HG02981 (cell line): ENCODE measurements around the gene MBTD1.

Experiments used
- ATAC-seq: cut with Tn5 transposase; IDR thresholded peaks from one replicate; pipeline ENCODE4 v1.9.1; 2021; ENCODE audit warnings: mild to moderate bottlenecking, moderate library complexity; ENCODE audit not compliant: unreplicated experiment

The MBTD1 gene

DNA sequence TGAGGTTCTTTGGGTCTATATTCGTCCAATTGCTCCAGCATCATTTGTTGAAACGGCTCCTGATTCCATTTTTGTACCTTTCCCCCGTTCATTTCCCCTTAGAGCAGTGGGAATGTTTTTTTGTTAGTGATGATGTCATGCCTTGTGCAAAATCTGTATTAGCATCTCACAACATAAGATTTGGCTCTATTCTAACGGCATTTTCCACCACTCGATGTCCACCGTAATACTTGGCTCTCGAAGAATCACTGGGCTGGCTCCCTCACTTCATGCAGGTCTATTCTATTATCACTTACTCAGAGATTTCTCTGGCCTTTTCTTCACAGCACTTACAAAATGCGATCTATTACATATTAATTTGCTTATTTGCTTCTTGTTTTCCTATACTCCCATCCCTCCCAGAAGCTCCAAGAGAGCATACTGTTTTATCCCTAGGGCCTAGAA, 107.1 kb downstream of the MBTD1 start:
- ATAC-seq, result peak; percentile 3

DNA sequence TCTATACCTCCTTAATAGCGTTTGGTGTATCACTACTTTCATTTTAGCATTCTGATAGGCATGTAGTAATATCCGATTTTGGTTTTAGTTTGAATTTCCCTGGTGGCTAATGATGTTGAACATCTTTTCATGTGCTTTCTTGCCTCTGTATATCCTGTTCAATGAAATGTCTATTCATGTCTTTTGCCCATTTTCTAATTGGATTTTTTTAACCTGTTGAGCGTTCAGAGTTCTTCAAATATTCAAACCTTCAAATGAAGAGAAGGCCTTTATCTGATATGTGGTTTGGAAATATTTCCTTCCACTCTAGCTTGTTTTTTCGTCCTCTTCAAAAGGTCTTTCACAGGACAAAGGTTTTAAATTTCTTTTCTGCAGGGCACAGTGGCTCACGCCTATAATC, 108.9 kb downstream of the MBTD1 start:
- no peak for ATAC-seq

DNA sequence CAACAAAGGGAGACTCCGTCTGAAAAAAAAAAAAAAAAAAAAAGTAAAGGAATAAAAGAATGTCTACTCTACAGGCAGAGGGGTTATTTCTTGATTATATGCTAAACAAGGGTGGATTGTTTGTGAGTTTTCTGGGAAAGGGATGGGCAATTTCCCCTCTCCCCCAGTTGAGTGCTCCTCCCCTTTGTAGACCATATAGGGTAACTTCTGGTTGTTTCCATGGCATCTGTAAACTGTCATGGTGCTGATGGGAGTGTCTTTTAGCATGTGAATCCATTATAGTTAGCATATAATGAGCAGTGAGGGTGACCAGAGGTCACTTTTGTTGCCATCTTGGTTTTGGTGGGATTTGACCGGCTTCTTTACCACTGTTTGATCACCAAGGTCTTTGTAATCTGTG, 110.7 kb downstream of the MBTD1 start:
- ATAC-seq, result no peak

DNA sequence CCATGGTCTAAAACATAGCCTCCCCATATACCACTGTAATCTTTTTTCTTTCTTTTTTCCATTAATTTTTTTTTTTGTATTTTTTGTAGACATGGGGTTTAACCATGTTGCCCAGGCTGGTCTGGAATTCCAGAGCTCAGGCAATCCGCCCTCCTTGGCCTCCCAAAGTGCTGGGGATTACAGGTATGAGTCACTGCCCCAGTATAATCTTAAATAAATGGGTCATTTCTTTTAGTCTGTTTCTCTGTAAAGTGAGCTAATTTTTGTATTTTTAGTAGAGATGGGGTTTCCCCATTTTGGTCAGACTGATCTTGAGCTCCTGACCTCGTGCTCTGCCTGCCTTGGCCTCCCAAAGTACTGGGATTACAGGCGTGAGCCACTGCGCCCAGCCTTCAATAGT, 112.2 kb downstream of the MBTD1 start:
- ATAC-seq, result no peak

DNA sequence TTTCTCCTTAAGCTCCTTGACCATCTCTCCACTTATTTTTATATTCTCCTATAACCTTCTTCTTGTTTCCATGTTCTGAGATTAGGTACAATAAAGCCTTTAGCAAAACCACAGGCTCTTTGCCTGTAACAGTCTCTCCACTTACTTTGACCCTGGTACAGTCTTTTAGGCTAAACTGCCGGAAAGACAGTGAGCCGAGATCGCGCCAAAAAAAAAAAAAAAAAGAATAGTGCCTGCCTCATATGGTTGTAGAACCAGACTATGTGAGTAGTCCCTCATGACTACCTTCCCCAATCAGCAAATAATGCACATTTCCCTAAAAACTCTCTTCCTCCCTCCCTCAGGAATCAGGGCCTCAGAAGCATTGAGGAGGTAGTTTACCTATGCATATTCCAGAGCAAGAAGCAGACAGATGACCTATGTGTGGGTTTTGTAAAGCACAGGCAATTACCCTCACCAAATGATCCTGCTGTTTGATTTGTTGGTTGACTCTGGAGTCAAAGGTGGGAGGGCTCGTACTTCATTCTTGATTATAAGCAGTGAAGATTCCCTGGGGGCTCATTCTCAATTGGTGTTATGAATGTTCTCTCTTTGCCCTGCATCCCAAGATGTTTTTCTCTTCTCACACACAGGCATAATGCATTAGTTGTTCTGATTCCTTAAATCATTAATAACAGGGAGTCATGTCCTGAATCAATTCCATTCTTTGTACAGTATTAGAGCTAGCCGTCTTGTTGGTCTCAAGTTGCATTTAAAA, 115.4 kb downstream of the MBTD1 start:
- no peak for ATAC-seq

DNA sequence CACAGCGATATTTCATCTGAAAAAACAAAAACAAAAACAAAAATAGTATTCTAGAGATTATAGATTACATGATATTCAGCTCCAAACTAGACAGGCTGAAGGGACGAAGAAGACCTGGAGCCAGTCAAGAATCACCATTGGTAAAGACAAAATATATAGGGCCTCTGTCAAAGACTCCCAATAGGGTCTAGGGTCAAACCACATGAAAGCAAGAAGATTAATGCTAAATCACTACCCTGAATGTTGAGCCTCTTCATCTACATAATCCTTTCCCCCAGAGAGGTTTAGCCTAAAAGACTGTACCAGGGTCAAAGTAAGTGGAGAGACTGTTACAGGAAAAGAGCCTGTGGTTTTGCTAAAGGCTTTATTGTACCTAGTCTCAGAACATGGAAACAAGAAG, 117.3 kb downstream of the MBTD1 start:
- ATAC-seq, result no peak

DNA sequence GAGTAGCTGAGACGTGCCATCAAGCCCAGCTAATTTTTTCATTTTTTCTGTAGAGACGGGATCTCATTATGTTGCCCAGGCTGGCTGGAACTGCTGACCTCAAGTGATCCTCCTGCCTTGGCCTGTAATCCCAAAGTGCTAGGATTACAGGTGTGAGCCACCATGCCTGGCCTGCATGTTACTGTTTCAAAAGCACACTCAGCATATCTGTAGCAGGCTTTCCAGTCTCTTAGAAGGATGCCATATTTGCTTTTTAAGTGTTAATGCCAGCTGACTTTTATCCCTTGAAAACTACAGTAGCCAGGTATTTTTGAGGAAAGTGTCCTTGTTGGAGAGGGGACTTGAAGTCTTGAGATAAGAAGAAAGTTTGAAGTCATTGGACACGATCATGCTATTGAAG, 123.9 kb downstream of the MBTD1 start:
- no peak for ATAC-seq

DNA sequence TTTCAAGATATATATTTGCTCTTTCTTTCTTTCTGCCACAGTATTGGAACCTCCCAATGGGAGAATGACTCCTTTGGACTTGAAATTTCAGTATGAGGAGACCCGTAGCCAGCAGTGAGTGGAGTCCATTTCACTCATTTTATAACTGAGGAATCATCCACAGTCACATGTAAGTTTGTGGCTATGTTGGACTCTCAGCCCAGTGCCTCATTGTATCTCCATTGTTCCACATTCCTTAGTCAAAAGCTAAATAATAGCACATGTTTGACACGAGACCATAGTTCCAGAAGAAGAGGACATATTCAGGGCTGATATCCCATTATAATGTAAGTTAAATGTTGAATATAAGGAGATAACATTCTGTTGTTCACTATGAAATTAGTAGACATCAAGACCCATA, 126.5 kb downstream of the MBTD1 start:
- no peak for ATAC-seq

DNA sequence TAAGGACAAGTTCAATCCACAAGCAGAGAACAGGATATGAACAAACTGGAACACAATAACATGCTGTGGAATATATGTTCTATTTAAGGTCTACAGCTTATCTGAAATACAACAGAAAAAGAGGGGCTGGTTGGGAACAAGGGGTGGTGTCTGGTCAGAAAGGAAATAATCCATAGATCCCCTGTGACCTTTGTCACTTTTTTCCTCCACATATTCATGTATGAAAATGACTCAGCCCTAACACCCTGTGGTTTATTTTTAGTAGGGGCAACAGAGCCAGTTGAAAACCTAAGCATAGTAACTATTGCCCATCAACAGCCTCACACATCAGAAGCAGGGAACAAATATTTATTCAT, 126.9 kb downstream of the MBTD1 start:
- peak; percentile 68 for ATAC-seq

DNA sequence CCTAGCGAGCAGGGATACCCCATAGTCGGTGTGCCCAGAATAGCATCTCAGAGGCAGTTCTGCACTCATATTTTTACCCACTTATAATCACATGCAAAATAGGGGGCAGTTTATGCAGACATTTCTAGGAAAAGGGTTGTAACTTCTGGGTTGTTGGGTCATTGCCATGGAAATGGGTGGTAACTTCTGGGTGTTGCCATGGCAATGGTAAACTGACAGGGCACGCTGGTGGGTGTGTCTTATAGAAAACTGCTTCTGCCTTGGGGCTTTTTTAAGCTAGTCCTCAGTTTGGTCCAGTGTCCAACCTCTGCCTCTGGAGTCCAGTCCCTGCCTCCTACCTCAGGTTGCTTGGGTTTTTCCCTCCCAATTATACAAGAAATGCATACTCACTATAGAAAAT, 131.8 kb downstream of the MBTD1 start:
- no peak for ATAC-seq
